HepG2 (cell line): ENCODE measurements around the gene NFKB2. TPM values are rescaled to one million over a fixed set of nuclear protein-coding genes. Genes with fewer than 3 reads are reported as not detected.

ENCODE experiments used
- ATAC-seq: fragments of 200-7000 bp; cut with Tn5 transposase; 3 replicates; pipeline ENCODE4 v1.9.1; 2020; ENCODE audit warnings: mild to moderate bottlenecking, moderate library complexity
- BruUV-seq: library from RNA; stranded (reverse); fragments of 400-500 nt; replicated peaks from 2 replicates; lab custom pipeline; 2021; lab: Mats Ljungman, UMichigan
- CTCF ChIA-PET: fragments of 300-600 bp; formaldehyde crosslinking; extraction: SDS; loops from one replicate; lab custom pipeline; 2021; ENCODE audit warnings: low total read pairs, inconsistent platforms, low intra/inter-chr PET ratio; lab: Yijun Ruan, JAX
- POLR2A ChIA-PET: fragments of 350-600 bp; sonication (Branson Sonifier 250); formaldehyde crosslinking; loops from one replicate; lab custom pipeline; 2020; ENCODE audit warnings: antibody characterized with exemption, inconsistent platforms; lab: Yijun Ruan, JAX
- DNase-seq: peaks from one replicate; pipeline ENCODE4 v3.0.0-alpha.2; 2015; ENCODE audit warnings: low spot score
- FAIRE-seq: peaks from 3 replicates; lab custom pipeline; 2011; peaks lifted over from hg19 to GRCh38; lab: Jason Lieb, UNC
- H2AFZ ChIP-seq: one replicate; pipeline ENCODE4 v1.6.1; 2011; ENCODE audit warnings: low read length, inconsistent platforms
- H3K27ac ChIP-seq: fragments of 300-600 bp; 3 replicates; pipeline ENCODE4 v1.8.0; 2011; ENCODE audit warnings: mixed run types, mild to moderate bottlenecking, mixed read lengths, low read length, inconsistent platforms; ENCODE audit not compliant: insufficient read depth; ENCODE audit errors: extremely low read length
- H3K27me3 ChIP-seq, 2 experiments: fragments of 200-600 bp in 1 of 2; 2 replicates in 1 of 2; 3 replicates in 1 of 2; pipeline versions ENCODE4 v1.6.0 to v1.8.0; 2011; ENCODE audit warnings: low read length in 2 of 2, mild to moderate bottlenecking in 2 of 2, moderate library complexity in 2 of 2, inconsistent platforms in 1 of 2; ENCODE audit not compliant: insufficient read depth in 2 of 2, control insufficient read depth in 1 of 2
- H3K36me3 ChIP-seq, 2 experiments: fragments of 200-600 bp in 1 of 2; replicated peaks in 1 of 2; 2 replicates in 1 of 2; 3 replicates in 1 of 2; pipeline versions ENCODE4 v1.5.1 to v1.8.0; 2011; ENCODE audit warnings: low read length in 2 of 2, inconsistent platforms in 1 of 2; ENCODE audit not compliant: insufficient read depth in 2 of 2, control insufficient read depth in 1 of 2
- H3K4me1 ChIP-seq: 2 replicates; pipeline ENCODE4 v1.5.1; 2012; ENCODE audit warnings: low read length, inconsistent platforms; ENCODE audit not compliant: insufficient read depth
- H3K4me2 ChIP-seq: 2 replicates; pipeline ENCODE4 v1.6.0; 2011; ENCODE audit warnings: low read depth, low read length, inconsistent platforms
- H3K4me3 ChIP-seq, 3 experiments: fragments of 200-600 bp in 1 of 3; sonication (generic), shearing (Covaris generic) in 1 of 3; replicated peaks in 1 of 3; 2 replicates each; pipeline ENCODE4 v1.5.1; 2011 to 2016; ENCODE audit warnings: low read length in 3 of 3, inconsistent platforms in 2 of 3, low read depth in 2 of 3, mild to moderate bottlenecking in 2 of 3, control low read depth in 1 of 3, mixed read lengths in 1 of 3; ENCODE audit not compliant: insufficient read depth in 1 of 3
- H3K79me2 ChIP-seq: one replicate; pipeline ENCODE4 v1.6.1; 2011; ENCODE audit warnings: low read length, inconsistent platforms; ENCODE audit not compliant: insufficient read depth
- H3K9ac ChIP-seq: 2 replicates; pipeline ENCODE4 v1.6.0; 2011; ENCODE audit warnings: mild to moderate bottlenecking, low read depth, low read length, inconsistent platforms; ENCODE audit not compliant: insufficient read depth
- H3K9me3 ChIP-seq: 2 replicates; pipeline ENCODE4 v1.5.1; 2012; ENCODE audit warnings: mild to moderate bottlenecking, low read length
- H4K20me1 ChIP-seq: 2 replicates; pipeline ENCODE4 v1.6.0; 2011; ENCODE audit warnings: inconsistent platforms, mild to moderate bottlenecking, low read length, moderate library complexity; ENCODE audit not compliant: insufficient read depth
- EHMT2 ChIP-seq: fragments of 200-600 bp; sonication (generic); IDR thresholded peaks from 2 replicates; pipeline ENCODE4 v1.7.0; 2017; ENCODE audit warnings: antibody characterized with exemption, low read depth, low read length, borderline replicate concordance
- PAF1 ChIP-seq: IDR thresholded peaks from 2 replicates; pipeline ENCODE4 v1.6.1; 2016; ENCODE audit warnings: missing genetic modification reagents, missing compliant biosample characterization
- PCBP1 ChIP-seq: fragments of 200-400 bp; formaldehyde crosslinking; IDR thresholded peaks from 2 replicates; pipeline ENCODE4 v1.6.1; 2017; ENCODE audit warnings: mild to moderate bottlenecking, low read depth, low read length, borderline replicate concordance
- RORA ChIP-seq: sonication (generic); formaldehyde crosslinking; IDR thresholded peaks from 2 replicates; pipeline ENCODE4 v1.5.0; 2020; ENCODE audit warnings: mild to moderate bottlenecking, missing genetic modification reagents, moderate library complexity
- SMAD3 ChIP-seq: sonication (generic); formaldehyde crosslinking; IDR thresholded peaks from 2 replicates; pipeline ENCODE4 v1.4.0; 2020; ENCODE audit warnings: missing genetic modification reagents
- SYNCRIP ChIP-seq: fragments of 200-400 bp; formaldehyde crosslinking; IDR thresholded peaks from 2 replicates; pipeline ENCODE4 v1.6.1; 2018; ENCODE audit warnings: mild to moderate bottlenecking, low read depth, low read length; ENCODE audit not compliant: insufficient read depth
- TMF1 ChIP-seq: sonication (generic); formaldehyde crosslinking; IDR thresholded peaks from 2 replicates; pipeline ENCODE4 v1.8.1; 2022; ENCODE audit warnings: low read depth, missing genetic modification reagents
- U2AF1 ChIP-seq: fragments of 200-400 bp; formaldehyde crosslinking; optimal IDR thresholded peaks from 2 replicates; pipeline ENCODE3; 2017; ENCODE audit warnings: mild to moderate bottlenecking, low read depth, low read length
- YY1 ChIP-seq: IDR thresholded peaks from 2 replicates; pipeline ENCODE4 v1.6.1; 2011; ENCODE audit warnings: low read length, low read depth, moderate library complexity, mild to moderate bottlenecking; ENCODE audit not compliant: insufficient read depth, insufficient replicate concordance
- ZBTB20 ChIP-seq: sonication (generic); formaldehyde crosslinking; IDR thresholded peaks from 2 replicates; pipeline ENCODE4 v1.8.1; 2023; ENCODE audit warnings: missing genetic modification reagents, low read depth, mild to moderate bottlenecking, borderline replicate concordance
- ZFP36 ChIP-seq: fragments of 150-350 bp; IDR thresholded peaks from 2 replicates; pipeline ENCODE4 v1.6.1; 2018; ENCODE audit warnings: borderline replicate concordance, low read length, low read depth; ENCODE audit not compliant: partially characterized antibody
- ZNF230 ChIP-seq: sonication (generic); formaldehyde crosslinking; IDR thresholded peaks from 2 replicates; pipeline ENCODE4 v1.4.0; 2020; ENCODE audit warnings: mild to moderate bottlenecking, missing genetic modification reagents
- ZNF263 ChIP-seq: sonication (generic); formaldehyde crosslinking; IDR thresholded peaks from 2 replicates; pipeline ENCODE4 v1.4.0; 2020; ENCODE audit warnings: missing genetic modification reagents
- ZSCAN9 ChIP-seq: IDR thresholded peaks from 2 replicates; pipeline ENCODE4 v1.6.1; 2016; ENCODE audit warnings: borderline replicate concordance
- WGBS: methylation state at CpG from one replicate; pipeline ENCODE4 v1.1.6; 2017; ENCODE audit warnings: low lambda C conversion rate; 5-methylcytosine and 5-hydroxymethylcytosine counted together
- in situ Hi-C: cut with HindIII; loops from 2 replicates; pipeline ENCODE4 v1.10.0; 2017; ENCODE audit warnings: low pct_unique_long_range_greater_than_20kb; ENCODE audit not compliant: extremely low pct_ligation_motif_present
- intact Hi-C: fragments of 100-400 bp; cut with micrococcal nuclease; formaldehyde crosslinking; loops from one replicate; pipeline ENCODE4 v1.10.0; 2022; ENCODE audit not compliant: unreplicated experiment
- polyA plus RNA-seq, 8 experiments: library from polyadenylated mRNA; depleted of rRNA in 3 of 8; stranded (reverse) in 7 of 8; unstranded in 1 of 8; fragments of >200 nt; fragmentation: Illumina TruSeq in 4 of 8; extraction: Trizol in 4 of 8; gene quantifications; 2 replicates each; pipeline versions ENCODE4 v1.2.1 to v1.2.3, GENCODE V29; 2011 to 2016; ENCODE audit warnings: low read depth in 4 of 8, missing spikeins in 1 of 8, mixed read lengths in 1 of 8; ENCODE audit not compliant: insufficient read depth in 1 of 8
- total RNA-seq, 5 experiments: library from RNA; depleted of rRNA; stranded (reverse); fragments of >200 nt; fragmentation: Illumina TruSeq; extraction: Trizol; gene quantifications; 2 replicates each; pipeline ENCODE4 v1.2.3, GENCODE V29; 2016; ENCODE audit warnings: low read depth in 1 of 5

The NFKB2 gene
- total and polyA plus RNA-seq, 2 of the 13 experiments (the other 11 are each of a cell fraction or from before 2014, with no cell fraction given) = 7.7 to 12.5 TPM

DNA sequence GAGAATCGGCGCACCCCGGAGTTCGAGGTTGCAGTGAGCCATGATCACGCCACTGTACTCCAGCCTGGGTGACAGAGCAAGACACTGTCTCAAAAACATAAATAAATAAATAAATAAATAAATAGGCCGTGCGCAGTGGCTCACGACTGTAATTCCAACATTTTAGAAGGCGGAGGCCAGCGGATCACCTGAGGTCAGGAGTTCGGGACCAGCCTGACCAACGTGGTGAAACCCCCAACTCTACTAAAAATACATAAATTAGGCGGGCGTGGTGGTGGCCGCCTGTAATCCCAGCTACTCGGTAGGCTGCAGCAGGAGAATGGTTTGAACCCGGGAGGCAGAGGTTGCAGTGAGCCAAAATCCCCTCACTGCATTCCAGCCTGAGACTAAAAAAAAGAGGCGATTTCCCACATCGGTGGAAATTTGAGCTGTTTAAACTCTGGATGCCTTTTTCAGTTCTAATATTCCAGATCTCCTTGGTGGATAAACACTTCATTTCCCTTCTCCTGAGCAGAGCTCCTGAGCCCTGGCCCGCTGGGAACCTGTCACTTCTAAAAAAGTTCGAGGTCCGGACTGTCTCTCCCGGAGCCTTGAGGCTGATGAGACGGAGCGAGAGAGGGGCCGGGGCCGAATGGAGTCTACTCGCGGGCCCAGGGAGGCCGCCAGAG, 2.0 kb upstream of the NFKB2 start:
- Histone ChIP-seq H3K4me2 (peak overlapping the region; percentile 98), H2AFZ (no peak overlapping the region), H3K36me3 (no peaks in the 10 kb centered on the region), H3K4me3 (peak overlapping the region; percentile 69 to 82 (median 79)), H4K20me1 (no peaks in the 10 kb centered on the region), H3K79me2 (peaks cover 3% of the 10 kb centered on the region), H3K4me1 (peaks cover 39% of the 10 kb centered on the region), H3K27ac (peak overlapping the region; percentile 66), H3K9me3 (no peaks in the 10 kb centered on the region), H3K9ac (peak overlapping the region; percentile 68; the same call in 1 of the 2 replicates), H3K27me3 (peaks cover 0 to 11% of the 10 kb centered on the region in 2 experiments; a peak in 2 of 5 replicates)
- TSS peak; percentile 92 for BruUV-seq
- TF ChIP-seq RORA (CRISPR knock-in tag) (0 out of 2 replicates have a peak, but pooled peaks have one; percentile 83), ZNF263 (CRISPR knock-in tag) (0 out of 2 replicates have a peak, but pooled peaks have one; percentile 0), SMAD3 (CRISPR knock-in tag) (peak; percentile 26; the same call in 1 of the 2 replicates), PCBP1 (no peak)
- WGBS = 26% methylated on average over 29 of the region's 30 CpGs
- no peak for DNase-seq
- peak; percentile 80 for ATAC-seq
- POLR2A ChIA-PET = interaction anchor here (0.6 to 2.1 kb wide), 5 partner anchors 8 to 190 kb away, joined by 3 to 8 read pairs (median 3); no protein-coding TSS in a partner anchor
- no peak for FAIRE-seq
- intact Hi-C loops (loop anchor here (1.0 to 2.0 kb wide), 2 partner anchors 27 to 86 kb away; partner anchors contain the start of gene FBXL15), in situ Hi-C loops (no loop called here)
- CTCF ChIA-PET = interaction anchor here (0.5 to 1.9 kb wide), 5 partner anchors 9 to 122 kb away, joined by 3 to 11 read pairs (median 4); no protein-coding TSS in a partner anchor

DNA sequence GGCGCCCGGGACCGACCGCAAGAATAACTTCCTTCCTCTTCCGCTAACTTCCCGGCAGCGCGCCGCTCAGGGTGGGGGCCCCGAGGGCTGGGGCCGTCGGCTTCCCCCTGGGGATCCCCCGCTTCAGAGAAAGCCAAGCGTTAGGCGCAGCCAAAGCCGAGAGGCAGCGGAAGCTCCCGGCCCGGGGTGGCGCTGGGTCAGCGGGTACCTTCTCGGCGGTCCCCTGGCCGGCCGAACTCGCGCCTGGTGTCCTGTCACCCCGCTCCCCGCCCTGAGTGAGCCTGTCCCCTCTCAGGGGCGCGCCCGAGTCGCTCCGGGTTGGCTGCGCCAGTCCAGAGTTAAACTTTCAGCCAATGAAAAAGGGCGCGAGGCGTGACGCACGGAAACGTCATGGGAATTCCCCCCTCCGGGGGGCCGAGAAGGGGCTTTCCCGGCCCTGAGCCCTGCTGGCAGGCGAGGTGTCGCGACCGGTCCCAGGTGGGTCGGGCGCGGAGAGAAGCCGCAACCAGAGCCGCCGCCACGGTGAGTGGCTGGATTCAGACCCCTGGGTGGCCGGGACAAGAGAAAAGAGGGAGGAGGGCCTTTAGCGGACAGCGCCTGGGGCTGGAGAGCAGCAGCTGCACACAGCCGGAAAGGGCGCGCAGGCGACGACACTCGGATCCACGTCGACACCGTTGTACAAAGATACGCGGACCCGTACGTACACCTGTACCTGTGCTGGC, 1.3 kb upstream of the NFKB2 start:
- Histone ChIP-seq H3K36me3 (no peaks in the 10 kb centered on the region), H3K27ac (peak overlapping the region; percentile 66), H3K4me2 (peak overlapping the region; percentile 98), H3K79me2 (peaks cover 3% of the 10 kb centered on the region), H3K4me3 (peak overlapping the region; percentile 69 to 82 (median 79)), H3K9me3 (no peaks in the 10 kb centered on the region), H4K20me1 (no peaks in the 10 kb centered on the region), H3K9ac (peak overlapping the region; percentile 68), H2AFZ (no peak overlapping the region), H3K27me3 (peaks cover 0 to 11% of the 10 kb centered on the region in 2 experiments; a peak in 2 of 5 replicates), H3K4me1 (peaks cover 44% of the 10 kb centered on the region)
- peak; percentile 72 for FAIRE-seq
- in situ Hi-C loops = no loop called here
- ChIA-PET CTCF (interaction anchor here (0.5 to 1.9 kb wide), 5 partner anchors 9 to 123 kb away, joined by 3 to 11 read pairs (median 4); no protein-coding TSS in a partner anchor), POLR2A (interaction anchor here (0.6 to 2.3 kb wide), 7 partner anchors 9 to 189 kb away, joined by 3 to 12 read pairs (median 5); partner anchors contain the start of gene FBXL15)
- peak; percentile 90 for ATAC-seq
- 0% methylated on average over 14 of the region's 71 CpGs for WGBS
- DNase-seq = peak; percentile 85
- intact Hi-C loops = loop anchor here (1.0 to 2.0 kb wide), 2 partner anchors 27 to 85 kb away; partner anchors contain the start of gene FBXL15
- no TSS peak for BruUV-seq
- TF ChIP-seq ZNF230 (CRISPR knock-in tag) (peak; percentile 68; the same call in 1 of the 2 replicates), ZBTB20 (CRISPR knock-in tag) (no peak), ZSCAN9 (CRISPR knock-in tag) (peak; percentile 21; the same call in 1 of the 2 replicates), EHMT2 (no peak), PAF1 (no peak), YY1 (peak; percentile 75), SYNCRIP (no peak), U2AF1 (peak; percentile 85), TMF1 (CRISPR knock-in tag) (no peak), ZFP36 (no peak)
